ENCODE measurements around the gene VENTX.

DNA sequence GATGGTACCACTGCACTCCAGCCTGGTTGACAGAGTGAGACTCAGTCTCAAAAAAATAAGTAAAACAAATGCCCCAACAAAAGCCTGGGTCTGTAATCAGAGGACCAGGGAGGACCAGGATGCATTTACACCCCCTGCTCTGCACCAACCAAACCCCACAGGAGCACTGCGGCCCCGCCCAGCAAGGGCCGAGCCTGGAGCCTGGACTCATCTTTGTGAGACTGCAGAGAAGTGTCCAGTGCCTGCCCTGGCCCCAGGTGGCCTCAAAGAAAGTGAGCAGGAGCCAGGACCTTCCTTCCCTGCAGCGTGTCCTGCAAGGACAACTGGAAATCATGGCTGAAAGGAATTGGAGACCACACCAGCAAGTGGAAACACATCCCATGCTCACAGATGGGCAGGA is 46.0 kb upstream of the VENTX start:
- TF ChIP-seq CTCF (IDR thresholded peaks at IDR 0.05) (no peak), POLR2A (IDR thresholded peaks at IDR 0.05) (no peak)
